DMS 273 treated with DMSO at 0.1 percent for 48 hours (cell line): Measurements from ENCODE around the gene TRIAP1.
A peak's percentile ranks its signal among the peaks of the same experiment; 100 is the strongest.
"Not testable (repeated sequence)": the region's sequence is repeated elsewhere in the genome, so short reads cannot be mapped to it uniquely, and the experiment has no call there.

ENCODE experiments used
- DNase-seq: peaks from one replicate; lab custom pipeline; 2025; lab: John Stamatoyannopoulos, UW

Gene TRIAP1

GRCh38 chr12:120445911-120446843 lies at the start of gene TRIAP1, which contains the start of gene GATC:
Gene TRIAP1, minus strand, starts transcription at chr12:120446384. Its CDS starts 12 bp downstream, at chr12:120446372.
Gene GATC, plus strand, starts transcription at chr12:120446444. Its CDS starts 37 bp downstream, at chr12:120446481.
- DNase-seq: peak; percentile 18

DNA sequence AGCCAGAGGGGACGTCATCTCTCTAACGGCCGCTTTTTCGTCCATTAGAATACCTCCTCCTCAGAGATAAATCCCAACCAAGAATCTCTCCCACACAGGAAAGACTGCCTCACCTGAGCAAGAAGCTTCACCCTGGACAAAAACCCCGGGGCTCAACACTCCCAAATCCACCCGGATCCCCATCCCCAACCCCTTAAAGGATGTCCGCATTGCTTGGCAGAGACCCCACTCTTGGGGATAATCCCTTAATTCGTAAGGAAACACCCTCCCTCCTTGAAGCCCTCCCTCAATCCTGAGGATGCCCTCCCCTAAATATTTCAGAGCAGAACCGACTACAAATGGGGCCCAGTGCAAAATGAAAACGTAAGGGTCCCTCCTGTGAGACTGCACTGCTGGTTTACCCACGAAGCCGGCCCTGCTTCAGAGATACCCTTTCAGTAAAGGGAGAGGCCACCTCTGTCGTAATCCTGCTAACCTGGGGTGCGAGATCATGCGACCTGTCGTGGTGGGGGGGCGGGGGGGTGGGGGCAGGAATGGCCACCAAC lies 49.1 kb upstream of the TRIAP1 start:
- DNase-seq: no peak

- DNase-seq: no peak
Observed at GRCh38 chr12:120490833-120491512, 44.8 kb upstream of the TRIAP1 start.

DNA sequence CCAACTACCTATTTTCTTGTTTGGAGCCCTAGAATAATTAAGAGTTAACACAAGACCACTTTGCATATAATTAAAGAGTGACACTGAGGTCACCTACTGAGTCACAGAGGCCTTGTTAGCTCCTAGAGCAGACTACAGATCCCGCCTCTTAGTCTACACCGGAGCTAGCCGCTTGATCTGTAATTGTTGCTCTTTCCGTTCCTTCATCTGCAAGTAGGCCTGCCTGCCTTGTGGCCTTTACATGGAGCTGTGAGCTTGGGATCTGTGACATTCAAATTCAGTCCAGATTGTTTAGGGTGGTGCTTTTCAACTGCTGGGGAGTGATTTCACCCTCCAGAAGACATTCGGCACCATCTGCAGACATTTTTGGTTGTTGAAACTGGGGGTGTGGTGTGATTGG lies 44.1 kb upstream of the TRIAP1 start:
- no peak for DNase-seq

DNA sequence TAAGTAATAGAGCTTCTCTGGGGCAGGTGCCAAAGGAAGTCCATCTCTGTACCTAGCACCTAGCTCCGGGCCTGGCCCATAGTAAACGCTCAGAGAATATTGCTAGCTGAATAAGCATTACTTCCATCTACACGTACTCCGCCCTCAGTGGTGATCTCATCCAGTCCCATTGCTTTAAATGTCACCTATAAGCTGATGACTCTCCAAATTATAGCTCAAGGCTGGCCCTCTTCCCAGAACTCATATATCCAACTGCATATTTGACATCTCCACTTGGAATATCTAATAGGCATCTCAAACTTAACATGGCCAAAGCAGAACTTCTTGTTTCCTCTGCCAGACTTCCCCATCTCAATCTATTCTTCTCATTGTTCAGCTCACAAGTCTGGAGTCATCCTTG lies 42.8 kb upstream of the TRIAP1 start:
- no peak for DNase-seq

DNA sequence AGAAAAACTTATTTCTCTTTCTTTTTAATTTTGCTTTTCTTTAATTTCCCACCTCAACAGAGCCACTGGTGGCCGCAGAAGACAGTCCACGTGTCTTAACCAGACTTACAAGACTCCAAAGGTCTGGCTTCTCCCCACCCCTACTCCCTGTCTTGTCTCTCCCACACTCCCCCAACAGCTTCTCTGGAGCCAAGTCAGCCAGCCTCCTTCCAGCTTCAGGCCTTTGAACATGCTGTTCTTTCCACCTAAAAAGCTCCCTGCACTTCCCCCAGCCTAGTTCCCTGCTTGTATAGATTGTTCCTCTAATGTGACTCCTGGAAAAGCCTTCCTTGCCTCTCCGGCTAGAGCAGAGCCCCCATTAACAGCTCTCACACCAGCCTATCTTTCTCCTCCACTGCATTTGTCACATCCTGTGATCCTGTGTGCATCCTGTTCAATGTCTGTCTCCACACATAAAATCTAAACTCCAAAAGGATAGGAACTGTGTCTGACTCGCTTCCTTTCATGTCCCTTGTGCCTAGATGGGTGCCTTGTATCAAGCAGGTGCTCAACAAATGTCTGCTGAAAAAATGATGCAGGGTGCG lies 42.0 kb upstream of the TRIAP1 start:
- no peak for DNase-seq

DNA sequence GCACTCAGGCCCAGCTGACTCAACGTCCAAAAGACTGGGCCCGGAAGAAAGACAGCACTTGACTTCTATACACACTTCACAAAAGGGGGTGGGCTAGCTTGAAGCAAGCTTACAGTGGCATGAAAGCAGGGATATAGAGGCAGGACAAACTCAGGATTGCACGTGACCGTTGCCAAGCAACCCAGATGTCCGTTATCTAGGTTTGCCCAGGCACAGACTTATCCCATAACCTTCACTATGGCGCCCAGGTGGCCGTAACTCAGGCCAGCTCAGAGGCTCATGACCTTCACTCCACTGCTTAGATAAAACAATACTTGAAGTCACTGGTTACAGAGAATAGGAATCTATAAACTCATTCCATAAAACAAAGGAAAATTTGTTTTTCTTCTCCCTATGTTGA lies 41.4 kb upstream of the TRIAP1 start:
- not testable (repeated sequence) for DNase-seq

DNA sequence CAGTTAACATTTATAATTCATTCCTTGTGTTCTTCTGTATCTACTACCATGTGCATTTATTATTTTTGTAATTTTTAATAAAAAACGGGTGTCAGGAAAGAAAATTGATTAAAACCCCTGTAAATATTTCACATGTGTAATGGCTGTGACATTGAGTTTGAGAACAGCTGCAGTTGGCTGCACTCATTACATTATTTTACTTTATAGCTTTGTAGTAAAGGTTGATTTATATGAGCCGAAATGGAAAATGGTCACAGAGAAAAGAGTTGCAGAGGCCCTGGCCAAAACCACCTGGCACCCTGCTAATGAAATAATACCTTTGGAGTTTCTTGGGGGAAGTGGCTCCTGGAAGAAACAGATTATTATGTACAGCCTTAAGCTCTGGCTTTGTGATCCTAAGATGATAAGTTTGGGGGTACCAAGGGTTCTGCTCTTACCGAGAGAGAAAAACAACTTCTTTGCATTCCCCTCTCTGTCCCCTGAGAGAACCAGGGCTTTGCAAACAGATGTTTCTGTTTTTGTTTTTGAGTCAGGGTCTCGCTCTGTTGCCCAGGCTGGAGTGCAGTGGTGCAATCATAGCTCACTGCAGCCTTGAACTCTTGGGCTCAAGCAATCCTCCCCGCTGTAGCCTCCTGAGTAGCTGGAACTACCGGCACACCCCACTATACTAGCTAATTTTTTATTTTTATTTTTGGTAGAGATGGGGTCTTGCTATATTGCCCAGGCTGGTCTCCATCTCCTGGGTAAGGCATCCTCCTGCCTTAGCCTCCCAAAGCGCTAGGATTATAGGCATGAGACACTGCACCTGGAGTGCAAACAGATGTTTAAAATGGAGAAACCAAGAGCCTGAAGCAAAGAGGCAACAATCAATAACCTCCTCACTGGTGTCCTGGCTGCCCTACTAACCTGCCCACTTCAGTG lies 40.0 kb upstream of the TRIAP1 start:
- no peak for DNase-seq

GRCh38 chr12:120483621-120484020 lies 37.4 kb upstream of the TRIAP1 start:
- no peak for DNase-seq

GRCh38 chr12:120481022-120481767 lies 35.0 kb upstream of the TRIAP1 start:
- no peak for DNase-seq

- DNase-seq: no peak
Observed at GRCh38 chr12:120480211-120480610, 34.0 kb upstream of the TRIAP1 start.

GRCh38 chr12:120479458-120479857 lies 33.3 kb upstream of the TRIAP1 start:
- no peak for DNase-seq

DNA sequence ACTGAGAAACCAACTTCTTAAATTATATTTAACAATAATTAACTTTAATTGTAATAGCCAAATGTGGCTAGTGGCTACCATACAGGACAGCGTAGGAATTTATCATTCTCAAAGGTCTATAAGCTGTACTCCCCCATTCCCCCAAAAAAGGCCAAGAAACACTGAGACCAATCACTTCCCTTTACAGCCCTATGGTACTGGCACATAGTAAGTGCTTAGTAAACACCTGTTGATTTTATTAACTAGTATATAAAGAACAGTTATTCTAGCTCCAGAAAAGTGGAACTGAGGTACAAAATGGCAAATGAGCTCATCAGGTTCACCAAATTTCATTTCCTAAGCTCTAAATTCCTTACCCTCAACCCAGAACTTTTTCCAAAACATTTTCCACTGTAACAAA lies 29.5 kb upstream of the TRIAP1 start:
- DNase-seq: no peak

DNA sequence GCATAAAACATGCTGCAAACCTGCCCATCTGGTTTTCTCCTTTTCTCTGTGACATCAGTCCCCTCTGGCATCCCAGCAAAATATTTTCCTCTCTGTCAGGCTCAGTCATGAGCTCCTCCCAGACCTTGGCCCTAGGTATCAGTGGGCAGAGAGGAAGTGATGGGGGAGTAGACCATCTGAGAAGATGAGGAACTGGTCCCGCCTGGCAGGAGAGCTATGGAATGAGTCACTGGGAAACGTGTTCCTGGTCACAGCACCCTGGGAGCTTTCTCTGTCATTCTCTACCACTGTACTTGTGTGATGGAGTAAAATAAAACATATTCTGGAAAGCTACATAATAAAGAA lies 28.4 kb upstream of the TRIAP1 start:
- no peak for DNase-seq

GRCh38 chr12:120473807-120474615 lies 27.8 kb upstream of the TRIAP1 start:
- DNase-seq: no peak

DNA sequence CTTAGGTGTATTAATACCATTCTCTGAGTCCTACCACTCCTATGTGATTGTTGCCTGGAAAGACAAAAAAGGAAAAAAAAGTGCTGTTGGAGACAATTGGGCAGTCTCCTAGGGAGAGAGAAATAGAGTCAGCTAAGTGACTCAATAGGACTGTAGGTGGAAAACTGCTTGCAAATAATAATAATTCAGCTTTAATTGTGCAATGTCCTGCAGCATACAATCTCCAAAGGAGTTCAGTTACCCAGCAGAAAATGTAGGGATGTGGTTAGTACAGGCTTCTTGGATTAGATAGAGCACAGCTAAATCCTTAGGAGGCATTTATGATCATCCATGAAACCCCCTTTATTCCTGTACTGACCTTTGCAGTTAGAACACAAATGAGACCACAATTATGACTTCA lies 26.3 kb upstream of the TRIAP1 start:
- no peak for DNase-seq

- DNase-seq: no peak
Observed at GRCh38 chr12:120470150-120470784, 24.1 kb upstream of the TRIAP1 start.

GRCh38 chr12:120469450-120470149 lies 23.4 kb upstream of the TRIAP1 start, which contains the start of gene SRSF9:
Gene SRSF9, minus strand, starts transcription at chr12:120469748. Its CDS starts 139 bp downstream, at chr12:120469609.
- peak; percentile 69 for DNase-seq
